ENCODE measurements around the gene ADA. TPM values are rescaled to one million over a fixed set of nuclear protein-coding genes. Genes with fewer than 3 reads are reported as not detected.

The ADA gene
- total and polyA plus RNA-seq, 2 of the 4 experiments (the other 2 are of a cell fraction): 8.1 to 11.0 TPM

DNA sequence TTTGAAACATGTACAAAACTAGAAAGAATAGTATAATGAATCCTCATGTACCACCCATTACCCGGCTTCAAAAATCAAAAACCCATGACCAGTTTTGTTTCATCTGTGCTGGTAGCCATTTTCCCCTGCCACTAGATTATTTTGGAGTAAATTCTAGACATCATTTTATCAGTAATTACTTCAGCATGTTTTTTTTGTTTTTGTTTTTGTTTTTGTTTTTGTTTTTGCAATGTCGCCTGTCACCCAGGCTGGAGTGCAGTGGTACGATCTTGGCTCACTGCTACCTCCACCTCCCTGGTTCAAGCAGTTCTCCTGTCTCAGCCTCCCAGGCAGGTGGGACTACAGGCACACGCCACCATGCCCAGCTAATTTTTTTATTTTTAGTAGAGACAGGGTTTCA is 77.1 kb downstream of the ADA start:
- no peak overlapping the region for H3K4ac ChIP-seq (ENCODE audit: low read depth, low read length)
- no peak overlapping the region for H4K8ac ChIP-seq (ENCODE audit: low read depth in 2 of 2, low read length in 2 of 2)
- H4K91ac ChIP-seq (ENCODE audit: insufficient read depth, low read depth, low read length): no peak overlapping the region
- no peak overlapping the region for H3K4me3 ChIP-seq (ENCODE audit: insufficient read depth, low read depth, low read length)
- no peak overlapping the region for H3K27ac ChIP-seq (ENCODE audit: insufficient read depth, low read length)
- no peak overlapping the region for H3K9ac ChIP-seq (ENCODE audit: low read depth, low read length)
- H3K9me1 ChIP-seq (ENCODE audit: insufficient read depth, low read length): peaks cover 17% of the 10 kb centered on the region
- no peak overlapping the region for H3K18ac ChIP-seq (ENCODE audit: low read depth, low read length)
- no peak overlapping the region for H3K56ac ChIP-seq (ENCODE audit: extremely low read depth, insufficient read depth, low read length)
- DNase-seq (no peak), ATAC-seq (ENCODE audit: low read depth) (no peak)
- no peak overlapping the region for H2BK15ac ChIP-seq (ENCODE audit: low read depth, low read length)
- intact Hi-C loops (cut with micrococcal nuclease): loop anchor here (5.0 kb wide), 1 partner anchor 42 kb away; no protein-coding TSS in a partner anchor
- H2BK5ac ChIP-seq (ENCODE audit: low read depth, low read length, poor library complexity, severe bottlenecking): peak overlapping the region; percentile 64
- no peak overlapping the region for H2AFZ ChIP-seq (replicated peaks; ENCODE audit: low read length, poor library complexity)
- 0 out of 2 replicates have a peak, but pooled peaks cover 5% of the 10 kb centered on the region for H4K20me1 ChIP-seq (ENCODE audit: insufficient read depth, low read length)
- H3K14ac ChIP-seq (replicated peaks; ENCODE audit: low read depth, low read length): no peak overlapping the region
- no peaks in the 10 kb centered on the region for H3K36me3 ChIP-seq (ENCODE audit: control insufficient read depth, insufficient read depth, low read length)
- no peak overlapping the region for H4K5ac ChIP-seq (ENCODE audit: low read depth, low read length)
- BruUV-seq (replicated peaks): no TSS peak
- no peak overlapping the region for H3K23ac ChIP-seq (ENCODE audit: low read depth, low read length)
- POLR2A ChIA-PET (ENCODE audit: unreplicated experiment): no interaction called here
- no CpG with 5 or more reads among the region's 4 CpGs for WGBS, 2 experiments (ENCODE audit: extremely low coverage in 2 of 2, insufficient read length in 1 of 2)
- H3K79me1 ChIP-seq (ENCODE audit: low read depth in 1 of 2, low read length in 2 of 2): peaks cover 10 to 43% of the 10 kb centered on the region in 2 experiments
- CTCF ChIA-PET: no interaction called here
- no peaks in the 10 kb centered on the region for H3K27me3 ChIP-seq (ENCODE audit: control insufficient read depth, insufficient read depth, low read length)
- H3K4me1 ChIP-seq (ENCODE audit: control insufficient read depth, insufficient read depth, low read length): peaks cover 17% of the 10 kb centered on the region
- H2BK20ac ChIP-seq (ENCODE audit: low read depth, low read length): 0 out of 2 replicates have a peak overlapping the region, but pooled peaks have one; percentile 56
- H3K4me2 ChIP-seq (ENCODE audit: low read depth, low read length): no peak overlapping the region
- peaks cover 2% of the 10 kb centered on the region; the same call in 1 of the 2 replicates for H3K9me3 ChIP-seq (ENCODE audit: control insufficient read depth, insufficient read depth, low read length)
- H2BK120ac ChIP-seq (ENCODE audit: low read depth, low read length): peak overlapping the region; percentile 22; the same call in 1 of the 2 replicates
- H2AK5ac ChIP-seq (ENCODE audit: low read depth, low read length): peak overlapping the region; percentile 88
- no peak overlapping the region for H2AK9ac ChIP-seq (replicated peaks; ENCODE audit: low read depth, low read length, poor library complexity)
- TF ChIP-seq SMC3 (IDR thresholded peaks at IDR 0.05; ENCODE audit: low read depth, low read length): no peak
- no peak for TF ChIP-seq RFX5 (IDR thresholded peaks at IDR 0.05; ENCODE audit: low read depth, low read length)
- no peak for TF ChIP-seq RAD21 (IDR thresholded peaks at IDR 0.05; ENCODE audit: low read length)
- TF ChIP-seq MAZ (IDR thresholded peaks at IDR 0.05; ENCODE audit: borderline replicate concordance, low read depth, low read length): no peak
- TF ChIP-seq MAFK (IDR thresholded peaks at IDR 0.05; ENCODE audit: low read depth, low read length): no peak
- in situ Hi-C loops (cut with MboI; ENCODE audit: low sequenced_read_pairs): no loop called here
- dilution Hi-C loops (cut with HindIII; ENCODE audit: low sequenced_read_pairs, unreplicated experiment): no loop called here
